NT2/D1 (cell line): ENCODE results near the gene A1BG.

Source experiments
- SUZ12 ChIP-seq: IDR thresholded peaks from 2 replicates; pipeline ENCODE4 v1.6.1; 2011; ENCODE audit not compliant: insufficient read length, insufficient read depth; ENCODE audit errors: extremely low read depth
- YY1 ChIP-seq: IDR thresholded peaks from 2 replicates; pipeline ENCODE4 v1.6.1; 2011; ENCODE audit not compliant: insufficient read length, insufficient read depth
- ZNF274 ChIP-seq: IDR thresholded peaks from 2 replicates; pipeline ENCODE4 v1.6.1; 2011; ENCODE audit warnings: mild to moderate bottlenecking, low read depth, low read length

- TF ChIP-seq SUZ12 (no peak), YY1 (no peak), ZNF274 (no peak)
Observed at GRCh38 chr19:58317476-58318072, 35.7 kb downstream of the A1BG start.
